ENCODE data around the gene SCAMP3. TPM values are rescaled to one million over a fixed set of nuclear protein-coding genes. Genes with fewer than 3 reads are reported as not detected.
"Not testable (repeated sequence)": the region's sequence is repeated elsewhere in the genome, so short reads cannot be mapped to it uniquely, and the experiment has no call there.

SCAMP3 gene
- total RNA-seq, 1 experiment from 2014 or later = 116 TPM

GRCh38 chr1:155293086-155293749, 31.1 kb upstream of the SCAMP3 start:
- Histone ChIP-seq H3K36me3 (no peaks in the 10 kb centered on the region), H3K27me3 (no peaks in the 10 kb centered on the region; the same call in 1 of the 2 replicates), H3K9me3 (no peaks in the 10 kb centered on the region), H3K4me3 (no peak overlapping the region)
- no peak for DNase-seq

DNA sequence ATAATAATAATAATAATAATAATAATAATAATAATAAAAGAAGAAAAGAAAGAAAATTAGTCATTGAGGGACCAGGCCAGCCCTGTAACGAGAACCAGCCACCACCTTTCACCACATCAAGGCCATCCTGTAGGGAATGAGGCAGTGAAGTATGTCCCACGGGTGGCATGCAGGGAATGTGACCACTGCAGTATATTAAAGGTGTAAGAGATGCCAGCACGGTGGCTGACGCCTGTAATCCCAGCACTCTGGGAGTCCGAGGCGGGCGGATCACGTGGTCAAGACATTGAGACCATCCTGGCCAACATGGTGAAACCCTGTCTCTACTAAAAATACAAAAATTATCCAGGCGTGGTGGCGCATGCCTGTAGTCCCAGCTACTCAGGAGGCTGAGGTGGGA, 28.8 kb upstream of the SCAMP3 start:
- not testable (repeated sequence) for DNase-seq, H3K9me3 ChIP-seq, H3K36me3 ChIP-seq, H3K27me3 ChIP-seq, H3K4me3 ChIP-seq

GRCh38 chr1:155287987-155288543, 25.9 kb upstream of the SCAMP3 start:
- H3K9me3 ChIP-seq = no peaks in the 10 kb centered on the region
- no peaks in the 10 kb centered on the region for H3K27me3 ChIP-seq
- H3K36me3 ChIP-seq = no peaks in the 10 kb centered on the region
- no peak overlapping the region for H3K4me3 ChIP-seq
- no peak for DNase-seq

DNA sequence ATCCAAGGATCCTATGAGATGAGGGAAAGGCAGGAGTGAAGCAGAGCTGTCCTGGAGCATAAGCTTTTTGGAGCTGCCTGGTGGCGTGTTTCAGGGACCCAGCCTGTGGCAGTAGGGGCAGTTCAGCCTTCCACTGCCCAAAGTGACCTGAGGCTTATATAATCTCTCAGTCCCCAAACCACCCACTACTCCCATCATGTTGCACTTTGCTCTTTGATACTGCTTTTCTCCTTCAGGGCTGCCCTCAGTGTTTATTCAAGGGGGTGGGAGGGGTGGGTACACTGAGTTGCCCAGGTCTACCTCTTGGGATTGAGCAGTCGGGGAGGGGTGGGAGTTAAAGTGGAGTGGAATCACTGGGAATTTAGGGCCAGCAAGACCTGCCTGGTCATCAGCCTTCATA, 24.4 kb upstream of the SCAMP3 start:
- no peaks in the 10 kb centered on the region for H3K9me3 ChIP-seq
- no peaks in the 10 kb centered on the region for H3K27me3 ChIP-seq
- no peak overlapping the region for H3K4me3 ChIP-seq
- DNase-seq = no peak
- H3K36me3 ChIP-seq = no peaks in the 10 kb centered on the region

DNA sequence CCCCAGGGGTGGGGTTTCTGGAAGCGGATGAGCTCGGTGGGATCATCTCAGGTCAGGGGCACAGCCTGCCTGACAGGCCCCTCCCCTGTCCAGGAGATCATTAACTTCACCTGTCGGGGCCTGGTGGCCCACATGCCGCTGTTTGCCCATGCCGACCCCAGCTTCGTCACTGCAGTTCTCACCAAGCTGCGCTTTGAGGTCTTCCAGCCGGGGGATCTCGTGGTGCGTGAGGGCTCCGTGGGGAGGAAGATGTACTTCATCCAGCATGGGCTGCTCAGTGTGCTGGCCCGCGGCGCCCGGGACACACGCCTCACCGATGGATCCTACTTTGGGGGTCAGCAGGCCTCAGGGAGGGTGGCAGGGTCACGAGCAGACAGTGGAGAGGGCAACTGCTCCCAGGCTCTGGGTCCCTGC, 23.5 kb upstream of the SCAMP3 start:
- no peak for DNase-seq
- Histone ChIP-seq H3K36me3 (no peaks in the 10 kb centered on the region), H3K27me3 (no peaks in the 10 kb centered on the region), H3K9me3 (no peaks in the 10 kb centered on the region), H3K4me3 (no peak overlapping the region)

GRCh38 chr1:155285063-155285462, 22.9 kb upstream of the SCAMP3 start:
- no peak for DNase-seq
- no peaks in the 10 kb centered on the region for H3K36me3 ChIP-seq
- no peaks in the 10 kb centered on the region for H3K9me3 ChIP-seq
- H3K4me3 ChIP-seq = no peak overlapping the region
- H3K27me3 ChIP-seq = no peaks in the 10 kb centered on the region

GRCh38 chr1:155284476-155284875, 22.3 kb upstream of the SCAMP3 start:
- H3K27me3 ChIP-seq = no peaks in the 10 kb centered on the region
- no peak overlapping the region for H3K4me3 ChIP-seq
- no peaks in the 10 kb centered on the region for H3K9me3 ChIP-seq
- H3K36me3 ChIP-seq = no peaks in the 10 kb centered on the region
- no peak for DNase-seq

DNA sequence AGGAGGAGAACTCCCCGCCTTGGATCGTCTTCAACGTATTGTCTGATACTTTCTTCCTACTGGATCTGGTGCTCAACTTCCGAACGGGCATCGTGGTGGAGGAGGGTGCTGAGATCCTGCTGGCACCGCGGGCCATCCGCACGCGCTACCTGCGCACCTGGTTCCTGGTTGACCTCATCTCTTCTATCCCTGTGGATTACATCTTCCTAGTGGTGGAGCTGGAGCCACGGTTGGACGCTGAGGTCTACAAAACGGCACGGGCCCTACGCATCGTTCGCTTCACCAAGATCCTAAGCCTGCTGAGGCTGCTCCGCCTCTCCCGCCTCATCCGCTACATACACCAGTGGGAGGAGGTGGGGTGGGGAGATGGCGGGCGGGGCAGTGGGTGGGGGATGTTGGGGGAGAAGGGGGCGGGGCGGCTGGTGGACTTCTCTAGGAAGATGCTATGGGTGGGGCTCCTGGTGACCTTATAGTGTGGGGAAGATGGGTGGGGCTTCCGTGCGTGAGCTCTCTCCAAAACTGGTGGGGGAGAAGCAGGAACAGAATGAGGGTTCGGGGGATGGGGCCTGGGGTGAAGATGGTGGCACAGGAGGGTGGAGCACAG, 20.4 kb upstream of the SCAMP3 start:
- Histone ChIP-seq H3K9me3 (no peaks in the 10 kb centered on the region), H3K4me3 (no peak overlapping the region), H3K36me3 (no peaks in the 10 kb centered on the region), H3K27me3 (no peaks in the 10 kb centered on the region)
- DNase-seq = no peak

DNA sequence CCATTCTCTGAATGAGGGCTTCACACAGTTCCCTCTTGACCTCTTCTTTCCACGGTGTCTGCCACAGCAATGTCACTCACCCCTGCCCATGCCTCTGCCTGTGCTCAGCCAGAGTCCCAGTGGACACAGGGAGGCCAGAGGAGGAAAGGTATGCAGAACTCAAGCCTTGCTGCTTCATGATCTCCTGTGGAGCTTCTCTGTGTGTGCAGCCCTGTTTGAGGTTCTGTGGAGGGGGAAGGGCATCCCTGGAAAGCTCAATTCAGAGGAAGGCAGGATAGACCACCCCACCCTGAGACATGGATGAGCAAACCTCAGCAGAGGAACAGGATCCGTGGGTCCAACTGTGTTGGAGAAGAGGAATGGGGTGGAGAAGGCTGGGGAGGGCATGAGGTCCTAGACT, 17.1 kb upstream of the SCAMP3 start:
- DNase-seq = no peak
- no peaks in the 10 kb centered on the region for H3K27me3 ChIP-seq
- H3K9me3 ChIP-seq = no peaks in the 10 kb centered on the region
- no peak overlapping the region for H3K4me3 ChIP-seq
- H3K36me3 ChIP-seq = no peaks in the 10 kb centered on the region

DNA sequence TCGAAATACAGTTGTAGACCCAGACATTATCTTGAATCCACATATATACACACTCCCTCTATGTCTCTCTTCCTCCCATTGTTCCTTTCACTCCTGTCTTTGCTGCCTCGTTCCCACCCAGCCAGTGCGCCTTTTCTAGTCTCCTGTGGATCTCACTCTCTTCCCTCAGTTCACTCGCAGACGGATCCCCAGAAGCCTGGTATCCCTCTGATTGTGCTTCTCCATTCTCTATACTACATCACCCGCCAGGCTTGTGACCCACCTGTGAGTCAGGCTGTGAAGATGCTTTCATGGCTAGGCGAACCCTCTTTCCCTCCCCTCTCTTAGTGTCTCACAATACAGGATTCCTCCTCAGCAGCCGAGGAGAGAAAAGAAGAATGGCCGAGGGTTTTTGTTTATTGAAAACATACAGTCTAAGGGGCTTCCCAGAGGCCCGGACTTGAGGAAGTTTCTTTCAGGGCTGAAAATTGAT, 16.6 kb upstream of the SCAMP3 start:
- no peak for DNase-seq
- H3K36me3 ChIP-seq = no peaks in the 10 kb centered on the region
- no peaks in the 10 kb centered on the region for H3K9me3 ChIP-seq
- no peaks in the 10 kb centered on the region for H3K27me3 ChIP-seq
- no peak overlapping the region for H3K4me3 ChIP-seq

- H3K36me3 ChIP-seq = no peaks in the 10 kb centered on the region
- H3K4me3 ChIP-seq = peak overlapping the region; percentile 66
- H3K9me3 ChIP-seq = no peaks in the 10 kb centered on the region
- no peaks in the 10 kb centered on the region for H3K27me3 ChIP-seq
- peak; percentile 50 for DNase-seq
These were observed 15.9 kb upstream of the SCAMP3 start for GRCh38 chr1:155277902-155278688.

- Histone ChIP-seq H3K36me3 (peaks cover 1% of the 10 kb centered on the region), H3K4me3 (peak within 1 kb of the TSS; percentile 66), H3K27me3 (no peaks in the 10 kb centered on the region), H3K9me3 (no peaks in the 10 kb centered on the region)
- peak; percentile 92 for DNase-seq
These were observed 15.1 kb upstream of the SCAMP3 start, which contains the start of gene HCN3 for GRCh38 chr1:155277070-155277901. Gene HCN3, plus strand, starts transcription at chr1:155277463. Its CDS starts 128 bp downstream, at chr1:155277591.

DNA sequence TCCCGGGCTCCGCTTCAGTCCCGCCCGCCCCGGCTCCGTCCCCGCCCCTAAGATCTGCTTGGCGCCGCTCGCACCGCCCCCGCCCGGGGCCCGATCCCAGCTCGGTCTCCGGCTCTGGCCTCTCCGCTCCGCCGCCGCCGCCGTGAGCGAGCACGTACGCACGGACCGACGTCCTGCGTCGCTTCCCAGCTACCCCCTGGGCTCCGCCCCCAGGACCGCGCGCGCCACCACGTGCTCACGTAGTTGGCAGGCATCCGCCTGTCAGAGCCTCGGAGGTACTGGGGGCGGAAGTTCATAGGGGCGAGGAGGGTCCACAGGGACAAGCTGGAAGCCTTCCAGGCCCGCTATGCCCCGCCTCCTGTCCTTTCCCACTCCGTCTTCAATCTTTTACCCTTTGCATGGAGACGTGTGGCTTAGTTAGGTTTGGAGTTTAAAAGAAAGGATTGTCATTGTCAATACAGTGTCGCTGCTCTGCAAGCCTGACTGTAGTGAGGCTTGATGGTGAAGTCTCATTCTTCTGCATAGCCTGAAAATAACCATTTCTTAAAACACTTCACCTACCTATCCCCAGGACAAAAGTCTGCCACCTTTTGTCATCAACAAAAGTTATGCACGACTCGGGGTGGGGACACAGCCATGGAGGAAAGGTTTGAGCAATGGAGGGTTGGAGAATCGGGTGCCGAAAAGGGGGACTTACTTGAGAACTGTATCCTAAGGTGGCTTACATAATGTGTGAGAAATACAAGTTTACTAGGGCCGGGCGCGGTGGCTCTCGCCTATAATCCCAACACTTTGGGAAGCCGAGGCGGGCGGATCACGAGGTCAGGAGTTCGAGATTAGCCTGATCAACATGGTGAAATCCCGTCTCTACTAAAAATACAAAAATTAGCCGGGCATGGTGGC, 11.4 kb upstream of the SCAMP3 start, which contains the start of gene CLK2:
Gene CLK2 (minus strand): TSS at position 162 of the 903 bp plus-strand sequence. CDS start 2,527 bp downstream, outside the sequence.
- Histone ChIP-seq H3K4me3 (peak within 1 kb of the TSS; percentile 77), H3K9me3 (no peaks in the 10 kb centered on the region), H3K36me3 (peaks cover 38% of the 10 kb centered on the region), H3K27me3 (no peaks in the 10 kb centered on the region)
- peak; percentile 97 for DNase-seq

DNA sequence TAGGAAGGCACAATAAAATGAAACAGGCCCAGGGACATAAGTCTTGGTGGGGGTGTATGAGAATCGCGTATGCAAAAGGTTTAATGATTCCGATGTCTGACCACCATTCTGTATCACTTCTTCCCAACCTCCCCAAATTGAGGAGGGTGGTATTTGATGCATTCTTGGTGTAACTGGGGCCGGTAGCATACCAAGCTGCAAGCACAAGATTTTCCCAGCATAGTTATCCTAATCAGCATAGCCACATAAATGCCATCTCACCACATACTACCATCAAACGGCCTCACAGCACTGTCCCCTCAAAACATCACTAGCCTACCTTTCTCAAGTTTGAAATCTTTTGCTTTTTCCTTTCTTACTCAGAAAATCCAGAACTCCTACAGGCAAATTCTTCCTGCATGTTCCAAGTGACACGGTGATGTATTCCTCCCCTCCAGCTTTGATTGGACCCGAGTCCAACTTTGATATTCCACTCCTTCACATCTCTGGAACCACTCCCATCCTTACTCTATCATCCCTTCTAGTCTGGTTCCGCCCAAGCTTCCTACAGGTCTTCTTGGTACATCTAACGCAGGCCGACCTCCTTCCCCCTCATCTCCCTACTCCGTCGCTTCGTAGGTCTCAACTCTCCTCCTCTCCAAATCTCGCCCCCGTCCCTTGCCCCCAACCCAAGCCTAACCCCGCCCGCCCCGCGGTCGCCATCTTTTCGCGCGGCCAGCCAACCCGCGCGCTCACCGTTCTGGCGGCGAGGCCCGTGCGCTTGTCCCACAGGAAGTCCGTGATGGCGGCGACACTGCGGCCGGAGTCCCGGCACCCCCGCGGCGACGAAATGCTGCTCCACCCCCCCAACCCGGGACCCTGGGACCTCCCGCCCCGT, 10.5 kb upstream of the SCAMP3 start:
- no peaks in the 10 kb centered on the region for H3K9me3 ChIP-seq
- H3K36me3 ChIP-seq = peaks cover 47% of the 10 kb centered on the region
- no peak for DNase-seq
- H3K27me3 ChIP-seq = no peaks in the 10 kb centered on the region
- peak overlapping the region; percentile 77 for H3K4me3 ChIP-seq

GRCh38 chr1:155269381-155269780, 7.2 kb upstream of the SCAMP3 start:
- Histone ChIP-seq H3K4me3 (no peak overlapping the region), H3K9me3 (no peaks in the 10 kb centered on the region), H3K36me3 (peaks cover 79% of the 10 kb centered on the region), H3K27me3 (no peaks in the 10 kb centered on the region)
- no peak for DNase-seq

All from MG63 (cell line).